Adrenal gland (tissue), 12 donors: Measurements from ENCODE around the gene PLCH2. TPM values are rescaled to one million over a fixed set of nuclear protein-coding genes. Genes with fewer than 3 reads are reported as not detected.

Experiments used
- DNase-seq, 7 donors: peaks; one replicate each; pipeline ENCODE4 v3.0.0-alpha.2; 2019 to 2020
- H3K27ac ChIP-seq, 5 donors: fragments of 200-600 bp; sonication (generic) in 4 of 5; 1 replicate in 3 of 5; 2 replicates in 2 of 5; pipeline versions ENCODE4 v1.5.1 to v1.8.0; 2016 to 2020; ENCODE audit warnings: mild to moderate bottlenecking in 1 of 5
- H3K27me3 ChIP-seq: fragments of 200-600 bp; 2 replicates; pipeline ENCODE4 v1.8.0; 2021
- H3K36me3 ChIP-seq, 2 donors: fragments of 200-600 bp; replicated peaks in 1 of 2; 1 replicate in 1 of 2; 2 replicates in 1 of 2; pipeline versions ENCODE4 v1.5.1 to v1.8.0; 2018 to 2022
- H3K4me1 ChIP-seq, 2 donors: fragments of 200-600 bp; replicated peaks in 1 of 2; 1 replicate in 1 of 2; 2 replicates in 1 of 2; pipeline versions ENCODE4 v1.5.1 to v1.8.0; 2018 to 2021
- H3K4me3 ChIP-seq, 4 donors: fragments of 200-600 bp; sonication (generic) in 3 of 4; one replicate each; pipeline ENCODE4 v1.5.1; 2016 to 2018
- H3K9me3 ChIP-seq, 3 donors: fragments of 200-600 bp; sonication (generic) in 1 of 3; replicated peaks in 1 of 3; 1 replicate in 2 of 3; 2 replicates in 1 of 3; pipeline versions ENCODE4 v1.5.1 to v1.8.0; 2016 to 2021
- CTCF ChIP-seq, 6 experiments: fragments of 450-650 bp in 4 of 6; fragments of 200-600 bp in 2 of 6; sonication (generic) in 1 of 6; IDR thresholded peaks; 1 replicate in 5 of 6; 2 replicates in 1 of 6; pipeline versions ENCODE4 v1.5.1 to v1.8.0; 2016 to 2021; ENCODE audit warnings: antibody characterized with exemption in 6 of 6, mild to moderate bottlenecking in 2 of 6, moderate library complexity in 1 of 6
- POLR2A ChIP-seq, 2 donors: fragments of 450-650 bp; IDR thresholded peaks; one replicate each; pipeline ENCODE4 v1.6.1; 2017; ENCODE audit warnings: antibody characterized with exemption in 2 of 2, mild to moderate bottlenecking in 2 of 2, moderate library complexity in 1 of 2
- WGBS, 4 donors: extraction: QIAGEN DNeasy Blood & Tissue Kit in 2 of 4; methylation state at CpG; one replicate each; pipeline versions ENCODE4 v1.1.5 to v1.1.7; 2013 to 2017; 5-methylcytosine and 5-hydroxymethylcytosine counted together
- intact Hi-C, 2 donors: fragments of 100-400 bp; cut with DNase I; formaldehyde crosslinking; loops; one replicate each; pipeline versions ENCODE4 v1.14.1 to v1.15.0; 2022 to 2023
- polyA plus RNA-seq, 3 donors: library from polyadenylated mRNA; stranded (reverse); fragments of 200-250 nt in 2 of 3; fragments of 350-450 nt in 1 of 3; fragmentation: Illumina TruSeq in 1 of 3; extraction: RNeasy Lipid Tissue Mini Kit (QIAGEN cat#74804) in 1 of 3; gene quantifications; one replicate each; pipeline ENCODE4 v1.2.3, GENCODE V29; 2013 to 2014
- total RNA-seq, 9 donors: library from RNA; depleted of rRNA in 4 of 9; stranded (reverse); fragments of >200 nt in 4 of 9; fragments of 120-200 nt in 1 of 9; fragmentation: NEBNext Ultra II Directional in 1 of 9; extraction: Animal tissue kit (Norgen Biotek cat#: 25700) in 1 of 9; gene quantifications; one replicate each; pipeline versions ENCODE4 v1.1.0 to v1.2.4, GENCODE V29; 2013 to 2023
- donor health status: healthy with polysubstance abuse.
- donor health status: Bipolar disorder and iron deficiency.
- donor health status: DM: yes; HTN: yes; CAD: no.
- donor health status: DM: no; HTN: no; CAD: no.
- donor health status: DM: no; HTN: no; CAD: no.
- donor health status: DM: yes; HTN: yes; CAD: no.

The PLCH2 gene
- total and polyA plus RNA-seq, 12 donors: 0.22 to 66.3 (median 2.2) TPM; not detected in 1

- peaks cover 0 to 12% of the 10 kb centered on the region in 2 donors for H3K4me1 ChIP-seq
- no peak overlapping the region for H3K27ac ChIP-seq
- TF ChIP-seq POLR2A (IDR thresholded peaks at IDR 0.05): no peak
- no peak for TF ChIP-seq CTCF (IDR thresholded peaks at IDR 0.05)
- H3K4me3 ChIP-seq: no peak overlapping the region
- H3K27me3 ChIP-seq: peaks cover 5% of the 10 kb centered on the region
- no peaks in the 10 kb centered on the region for H3K36me3 ChIP-seq
- H3K9me3 ChIP-seq: no peaks in the 10 kb centered on the region
- WGBS, 4 donors: 83 to 94% (median 93%) methylated on average over 10 to 12 of the region's 12 CpGs
- no peak for DNase-seq
- intact Hi-C loops: no loop called here
Measured at GRCh38 chr1:2495026-2495425, 18.9 kb downstream of the PLCH2 start.

GRCh38 chr1:2495546-2495945 lies 19.5 kb downstream of the PLCH2 start:
- intact Hi-C loops: no loop called here
- Histone ChIP-seq H3K27me3 (peaks cover 5% of the 10 kb centered on the region), H3K36me3 (no peaks in the 10 kb centered on the region), H3K4me1 (peaks cover 0 to 12% of the 10 kb centered on the region in 2 donors), H3K4me3 (no peak overlapping the region), H3K27ac (no peak overlapping the region), H3K9me3 (no peaks in the 10 kb centered on the region)
- 90 to 92% (median 91%) methylated on average over 4 to 12 of the region's 12 CpGs for WGBS, 4 donors
- no peak for DNase-seq
- TF ChIP-seq POLR2A (IDR thresholded peaks at IDR 0.05): no peak
- TF ChIP-seq CTCF (IDR thresholded peaks at IDR 0.05): no peak

- H3K27me3 ChIP-seq: peaks cover 5% of the 10 kb centered on the region
- DNase-seq: no peak
- WGBS, 4 donors: 86 to 90% (median 89%) methylated on average over 15 to 28 of the region's 28 CpGs
- TF ChIP-seq POLR2A (IDR thresholded peaks at IDR 0.05): no peak
- H3K36me3 ChIP-seq: no peaks in the 10 kb centered on the region
- intact Hi-C loops: no loop called here
- H3K4me3 ChIP-seq: no peak overlapping the region
- H3K9me3 ChIP-seq: no peaks in the 10 kb centered on the region
- peaks cover 0 to 12% of the 10 kb centered on the region in 2 donors for H3K4me1 ChIP-seq
- H3K27ac ChIP-seq: no peak overlapping the region
Measured at GRCh38 chr1:2496087-2496622, 20.1 kb downstream of the PLCH2 start.

- 88 to 92% (median 92%) methylated on average over 17 to 26 of the region's 26 CpGs for WGBS, 4 donors
- TF ChIP-seq CTCF (IDR thresholded peaks at IDR 0.05) (no peak), POLR2A (IDR thresholded peaks at IDR 0.05) (no peak)
- Histone ChIP-seq H3K36me3 (no peaks in the 10 kb centered on the region), H3K4me1 (peaks cover 0 to 12% of the 10 kb centered on the region in 2 donors), H3K27me3 (peaks cover 8% of the 10 kb centered on the region), H3K27ac (no peak overlapping the region), H3K9me3 (no peaks in the 10 kb centered on the region), H3K4me3 (no peak overlapping the region)
- no peak for DNase-seq
- intact Hi-C loops: no loop called here
Measured at GRCh38 chr1:2496746-2497145, 20.7 kb downstream of the PLCH2 start.

GRCh38 chr1:2497891-2498290 lies 21.8 kb downstream of the PLCH2 start:
- no peak for TF ChIP-seq CTCF (IDR thresholded peaks at IDR 0.05)
- WGBS, 4 donors: 68 to 80% (median 70%) methylated on average over 1 to 4 of the region's 4 CpGs; no CpG with 5 or more reads in 1 of the 4 donors
- Histone ChIP-seq H3K27me3 (peaks cover 13% of the 10 kb centered on the region), H3K36me3 (no peaks in the 10 kb centered on the region), H3K9me3 (no peaks in the 10 kb centered on the region), H3K27ac (no peak overlapping the region), H3K4me3 (no peak overlapping the region), H3K4me1 (peaks cover 0 to 12% of the 10 kb centered on the region in 2 donors)
- no peak for DNase-seq
- intact Hi-C loops: no loop called here
